ENCODE data around the gene CFAP221.

GRCh38 chr2:119574864-119575263, 30.6 kb downstream of the CFAP221 start:
- TF ChIP-seq TAF1 (IDR thresholded peaks at IDR 0.05; ENCODE audit: borderline replicate concordance, insufficient read depth, low read length) (no peak), POLR2AphosphoS5 (IDR thresholded peaks at IDR 0.05; ENCODE audit: low read depth, low read length) (no peak), SIN3A (IDR thresholded peaks at IDR 0.05; ENCODE audit: borderline replicate concordance, insufficient read depth, low read length) (no peak), REST (IDR thresholded peaks at IDR 0.05; ENCODE audit: insufficient read depth in 1 of 2, low read depth in 2 of 2, low read length in 2 of 2) (no peak), FOXP2 (optimal IDR thresholded peaks at IDR 0.05; ENCODE audit: borderline replicate concordance, extremely low read depth, extremely low read length, insufficient read depth) (no peak)

Measured in PFSK-1 (cell line).